PFSK-1 (cell line): Measurements from ENCODE around the gene C1orf159.

Experiments
- POLR2AphosphoS5 ChIP-seq: IDR thresholded peaks from 2 replicates; pipeline ENCODE4 v1.6.1; 2012; ENCODE audit warnings: low read depth, mild to moderate bottlenecking, control low read depth, low read length, moderate library complexity
- REST ChIP-seq, 2 experiments: IDR thresholded peaks; 2 replicates each; pipeline versions ENCODE4 v1.6.1 to v1.8.0; 2011 to 2012; ENCODE audit warnings: low read depth in 2 of 2, low read length in 2 of 2, control low read depth in 1 of 2, inconsistent platforms in 1 of 2, mild to moderate bottlenecking in 1 of 2, moderate library complexity in 1 of 2; ENCODE audit not compliant: insufficient read depth in 1 of 2
- SIN3A ChIP-seq: IDR thresholded peaks from 2 replicates; pipeline ENCODE4 v1.6.1; 2012; ENCODE audit warnings: mild to moderate bottlenecking, low read length, moderate library complexity, borderline replicate concordance; ENCODE audit not compliant: insufficient read depth

DNA sequence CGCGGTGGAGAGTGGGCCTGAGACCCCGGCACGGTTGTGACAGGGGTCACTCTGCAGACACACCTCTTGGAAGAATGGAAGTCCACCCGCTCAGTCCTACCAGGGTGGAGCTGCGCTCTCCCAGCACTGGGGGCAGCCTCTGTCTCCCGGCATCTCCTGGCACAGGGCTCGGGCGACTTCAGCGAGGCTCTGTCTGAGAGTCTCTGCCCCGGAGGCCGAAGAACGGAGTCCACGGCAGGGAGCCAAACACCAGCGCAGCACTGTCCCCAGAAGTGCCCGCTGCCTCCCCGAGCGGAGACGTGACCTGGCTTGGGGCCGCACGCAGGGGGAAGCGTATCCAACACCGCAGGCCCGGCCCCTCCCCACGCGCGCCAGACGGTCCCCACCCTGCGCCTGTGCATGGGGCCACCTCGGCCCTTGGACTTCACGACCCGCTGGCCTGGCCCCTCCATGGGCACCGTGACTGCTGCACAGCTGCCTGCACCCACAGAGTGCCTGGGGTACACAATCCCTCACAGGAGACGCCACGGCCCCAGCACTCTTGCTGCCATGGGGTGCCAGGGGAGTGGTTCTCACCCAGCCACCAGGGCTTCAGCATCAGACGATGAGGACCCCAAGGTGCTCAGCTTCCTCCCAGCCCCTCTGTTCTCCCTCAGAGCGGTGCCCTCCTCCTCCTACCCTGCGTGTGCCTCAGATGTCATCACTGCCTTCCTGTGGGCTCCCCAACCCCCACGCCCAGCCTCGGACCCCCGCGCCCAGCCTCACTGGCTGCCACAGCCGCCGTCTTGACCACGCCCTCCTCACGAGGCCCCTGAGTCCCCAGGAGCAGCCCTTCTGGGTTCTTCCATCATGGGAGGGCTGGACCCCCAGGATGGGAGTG is 26.8 kb downstream of the C1orf159 start:
- no peak for TF ChIP-seq SIN3A
- TF ChIP-seq REST (IDR thresholded peaks at IDR 0.05; ENCODE audit: insufficient read depth in 1 of 2, low read depth in 2 of 2, low read length in 2 of 2): no peak
- TF ChIP-seq POLR2AphosphoS5: no peak
